HCT116 (cell line): ENCODE results near the gene C1orf53. TPM values are rescaled to one million over a fixed set of nuclear protein-coding genes. Genes with fewer than 3 reads are reported as not detected.

ENCODE experiments used
- ATAC-seq: fragments of 200-7000 bp; cut with Tn5 transposase; 2 replicates; pipeline ENCODE4 v1.9.1; 2020; ENCODE audit warnings: mild to moderate bottlenecking, moderate library complexity
- BruUV-seq: library from RNA; stranded (reverse); fragments of 400-500 nt; replicated peaks from 2 replicates; lab custom pipeline; 2021; lab: Mats Ljungman, UMichigan
- CTCF ChIA-PET: fragments of 300-600 bp; sonication (Branson Sonifier 250); formaldehyde crosslinking; loops from one replicate; lab custom pipeline; 2021; ENCODE audit warnings: antibody characterized with exemption; lab: Charles Lee
- POLR2A ChIA-PET: fragments of 300-600, 350-600 bp; sonication (Branson Sonifier 250); formaldehyde crosslinking; loops from one replicate; lab custom pipeline; 2021; ENCODE audit warnings: antibody characterized with exemption; lab: Charles Lee
- RAD21 ChIA-PET, 2 experiments: fragments of 300-600 bp; sonication (Branson Sonifier 250); formaldehyde crosslinking; loops; one replicate each; lab custom pipeline; 2023; ENCODE audit warnings: low total read pairs in 2 of 2; ENCODE audit not compliant: uncharacterized antibody in 2 of 2, unreplicated experiment in 2 of 2, low non-redundant PET in 1 of 2; lab: Charles Lee
- DNase-seq: peaks from one replicate; pipeline ENCODE4 v3.0.0-alpha.2; 2010; ENCODE audit warnings: low read depth, low spot score
- H2AFZ ChIP-seq: fragments of 200-600 bp; shearing (Covaris generic), sonication (generic); 2 replicates; pipeline ENCODE4 v1.6.1; 2017; ENCODE audit warnings: low read depth, mixed run types, mixed read lengths, antibody characterized with exemption, low read length; ENCODE audit not compliant: poor library complexity, severe bottlenecking
- H3K27ac ChIP-seq: 2 replicates; pipeline ENCODE4 v1.5.1; 2012; ENCODE audit warnings: low read depth, low read length
- H3K27me3 ChIP-seq: fragments of 200-600 bp; sonication (generic); 2 replicates; pipeline ENCODE4 v1.6.1; 2016; ENCODE audit warnings: mixed run types, low read length, mixed read lengths; ENCODE audit not compliant: insufficient read depth
- H3K36me3 ChIP-seq, 2 experiments: fragments of 200-500 bp in 1 of 2; fragments of 200-600 bp in 1 of 2; sonication (Bioruptor generic) in 1 of 2; sonication (generic) in 1 of 2; 2 replicates each; pipeline versions ENCODE4 v1.5.1 to v1.6.1; 2014 to 2016; ENCODE audit warnings: low read length in 2 of 2, inconsistent platforms in 1 of 2, mixed read lengths in 1 of 2, mixed run types in 1 of 2; ENCODE audit not compliant: insufficient read depth in 2 of 2, control insufficient read depth in 1 of 2
- H3K4me1 ChIP-seq, 2 experiments: fragments of 200-600 bp in 1 of 2; sonication (generic) in 1 of 2; 2 replicates each; pipeline versions ENCODE4 v1.5.1 to v1.6.1; 2012 to 2017; ENCODE audit warnings: low read length in 2 of 2, inconsistent platforms in 1 of 2, mild to moderate bottlenecking in 1 of 2, mixed read lengths in 1 of 2, mixed run types in 1 of 2, moderate library complexity in 1 of 2; ENCODE audit not compliant: insufficient read depth in 2 of 2, control insufficient read depth in 1 of 2
- H3K4me2 ChIP-seq: fragments of 200-600 bp; sonication (generic); 2 replicates; pipeline ENCODE4 v1.6.1; 2017; ENCODE audit warnings: mixed run types, low read length, mixed read lengths
- H3K4me3 ChIP-seq, 2 experiments: fragments of 200-600 bp in 1 of 2; sonication (generic) in 1 of 2; replicated peaks in 1 of 2; 2 replicates each; pipeline ENCODE4 v1.5.1; 2011 to 2016; ENCODE audit warnings: low read length in 2 of 2, control low read depth in 1 of 2, low read depth in 1 of 2, mild to moderate bottlenecking in 1 of 2, mixed read lengths in 1 of 2, mixed run types in 1 of 2
- H3K79me2 ChIP-seq: fragments of 200-600 bp; sonication (generic); 2 replicates; pipeline ENCODE4 v1.6.1; 2017; ENCODE audit warnings: mild to moderate bottlenecking, mixed run types, low read length, moderate library complexity, mixed read lengths; ENCODE audit not compliant: insufficient read depth
- H3K9ac ChIP-seq: fragments of 200-600 bp; sonication (generic); 2 replicates; pipeline ENCODE4 v1.6.1; 2016; ENCODE audit warnings: low read length, mixed read lengths
- H3K9me2 ChIP-seq: fragments of 200-600 bp; sonication (generic), shearing (Covaris generic); 2 replicates; pipeline ENCODE4 v1.6.1; 2017; ENCODE audit warnings: mixed run types, mild to moderate bottlenecking, moderate library complexity; ENCODE audit not compliant: insufficient read depth
- H3K9me3 ChIP-seq, 2 experiments: fragments of 200-500 bp in 1 of 2; fragments of 200-600 bp in 1 of 2; sonication (Bioruptor generic) in 1 of 2; sonication (generic) in 1 of 2; 2 replicates each; pipeline ENCODE4 v1.6.1; 2014 to 2017; ENCODE audit warnings: low read length in 2 of 2, mixed read lengths in 2 of 2, inconsistent platforms in 1 of 2, low read depth in 1 of 2, mild to moderate bottlenecking in 1 of 2, mixed run types in 1 of 2, moderate library complexity in 1 of 2; ENCODE audit not compliant: control insufficient read depth in 1 of 2, insufficient read depth in 1 of 2
- H4K20me1 ChIP-seq: fragments of 200-600 bp; sonication (generic), shearing (Covaris generic); 2 replicates; pipeline ENCODE4 v1.6.1; 2017; ENCODE audit warnings: mixed run types, mild to moderate bottlenecking, moderate library complexity; ENCODE audit not compliant: insufficient read depth
- EGR1 ChIP-seq: IDR thresholded peaks from 2 replicates; pipeline ENCODE4 v1.6.1; 2012; ENCODE audit warnings: low read depth
- EZH2 ChIP-seq: fragments of 200-600 bp; sonication (generic); IDR thresholded peaks from 2 replicates; pipeline ENCODE4 v1.6.1; 2017; ENCODE audit warnings: antibody characterized with exemption, mixed run types
- EZH2phosphoT487 ChIP-seq: fragments of 200-600 bp; IDR thresholded peaks from 2 replicates; pipeline ENCODE4 v1.6.1; 2018; ENCODE audit warnings: antibody characterized with exemption, borderline replicate concordance
- FOSL1 ChIP-seq: IDR thresholded peaks from 2 replicates; pipeline ENCODE4 v1.6.1; 2012; ENCODE audit warnings: low read depth
- POLR2A ChIP-seq: IDR thresholded peaks from 2 replicates; pipeline ENCODE4 v1.7.0; 2011; ENCODE audit warnings: borderline replicate concordance; ENCODE audit not compliant: insufficient read depth, insufficient read length; ENCODE audit errors: extremely low read depth
- POLR2AphosphoS5 ChIP-seq: IDR thresholded peaks from 2 replicates; pipeline ENCODE4 v1.6.1; 2011; ENCODE audit warnings: mild to moderate bottlenecking, low read depth, low read length, moderate library complexity
- SIN3A ChIP-seq: IDR thresholded peaks from 2 replicates; pipeline ENCODE4 v1.6.1; 2012; ENCODE audit warnings: low read depth
- SP1 ChIP-seq: IDR thresholded peaks from 2 replicates; pipeline ENCODE4 v1.6.1; 2012; ENCODE audit warnings: low read depth
- SRF ChIP-seq: IDR thresholded peaks from 2 replicates; pipeline ENCODE4 v1.6.1; 2012; ENCODE audit warnings: low read depth
- TCF7L2 ChIP-seq: IDR thresholded peaks from 2 replicates; pipeline ENCODE4 v1.7.0; 2011; ENCODE audit warnings: borderline replicate concordance, inconsistent platforms; ENCODE audit not compliant: insufficient read depth, insufficient read length; ENCODE audit errors: extremely low read depth
- YY1 ChIP-seq: IDR thresholded peaks from 2 replicates; pipeline ENCODE4 v1.6.1; 2011; ENCODE audit warnings: low read length, low read depth, moderate library complexity, mild to moderate bottlenecking; ENCODE audit not compliant: insufficient replicate concordance; ENCODE audit errors: extremely low read depth
- intact Hi-C: fragments of 100-400 bp; cut with micrococcal nuclease; formaldehyde crosslinking; loops from 2 replicates; pipeline ENCODE4 v1.10.0; 2022
- total RNA-seq: library from RNA; stranded (reverse); gene quantifications from one replicate; pipeline ENCODE4 v1.2.1, GENCODE V29; 2021; ENCODE audit not compliant: unreplicated experiment
- TF ChIP-seq, protein P1 (sequence below): IDR thresholded peaks from 2 replicates; pipeline ENCODE4 v1.6.1; 2012
- TF ChIP-seq, protein P2 (sequence below), 3 experiments: fragments of 200-600 bp in 1 of 3; sonication (generic) in 1 of 3; IDR thresholded peaks in 2 of 3; conservative IDR thresholded peaks in 1 of 3; 2 replicates each; pipeline ENCODE4 v1.5.1; 2012 to 2017; ENCODE audit warnings: low read depth in 2 of 3, low read length in 2 of 3, antibody characterized with exemption in 1 of 3, borderline replicate concordance in 1 of 3, control low read depth in 1 of 3, mild to moderate bottlenecking in 1 of 3, mixed read lengths in 1 of 3, mixed run types in 1 of 3, moderate library complexity in 1 of 3; ENCODE audit not compliant: insufficient read depth in 1 of 3

The C1orf53 gene
- total RNA-seq, 1 experiment from 2014 or later: 4.2 TPM

DNA sequence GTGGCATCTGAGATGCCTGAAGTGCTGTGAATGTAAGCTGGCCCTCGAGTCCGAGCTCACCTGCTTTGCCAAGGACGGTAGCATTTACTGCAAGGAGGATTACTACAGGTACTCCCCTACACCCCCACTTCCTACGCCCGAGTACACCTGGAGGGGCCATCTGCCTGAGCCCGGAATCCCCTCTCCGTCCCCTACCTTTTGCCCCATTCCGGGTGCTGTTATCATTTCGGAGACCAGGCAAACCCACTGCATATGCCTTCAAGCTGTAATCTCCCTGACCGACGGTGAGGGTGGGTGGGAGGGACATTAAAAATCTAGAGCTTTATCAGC, 17.6 kb downstream of the C1orf53 start (continued):
- TF ChIP-seq, protein P1, sequence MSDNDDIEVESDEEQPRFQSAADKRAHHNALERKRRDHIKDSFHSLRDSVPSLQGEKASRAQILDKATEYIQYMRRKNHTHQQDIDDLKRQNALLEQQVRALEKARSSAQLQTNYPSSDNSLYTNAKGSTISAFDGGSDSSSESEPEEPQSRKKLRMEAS: no peak
- TF ChIP-seq FOSL1: no peak
- no peak for TF ChIP-seq EZH2phosphoT487
- no peak for TF ChIP-seq SP1
- no peak for TF ChIP-seq EGR1
- TF ChIP-seq, protein P2, sequence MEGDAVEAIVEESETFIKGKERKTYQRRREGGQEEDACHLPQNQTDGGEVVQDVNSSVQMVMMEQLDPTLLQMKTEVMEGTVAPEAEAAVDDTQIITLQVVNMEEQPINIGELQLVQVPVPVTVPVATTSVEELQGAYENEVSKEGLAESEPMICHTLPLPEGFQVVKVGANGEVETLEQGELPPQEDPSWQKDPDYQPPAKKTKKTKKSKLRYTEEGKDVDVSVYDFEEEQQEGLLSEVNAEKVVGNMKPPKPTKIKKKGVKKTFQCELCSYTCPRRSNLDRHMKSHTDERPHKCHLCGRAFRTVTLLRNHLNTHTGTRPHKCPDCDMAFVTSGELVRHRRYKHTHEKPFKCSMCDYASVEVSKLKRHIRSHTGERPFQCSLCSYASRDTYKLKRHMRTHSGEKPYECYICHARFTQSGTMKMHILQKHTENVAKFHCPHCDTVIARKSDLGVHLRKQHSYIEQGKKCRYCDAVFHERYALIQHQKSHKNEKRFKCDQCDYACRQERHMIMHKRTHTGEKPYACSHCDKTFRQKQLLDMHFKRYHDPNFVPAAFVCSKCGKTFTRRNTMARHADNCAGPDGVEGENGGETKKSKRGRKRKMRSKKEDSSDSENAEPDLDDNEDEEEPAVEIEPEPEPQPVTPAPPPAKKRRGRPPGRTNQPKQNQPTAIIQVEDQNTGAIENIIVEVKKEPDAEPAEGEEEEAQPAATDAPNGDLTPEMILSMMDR (IDR thresholded peaks at IDR 0.05 in 2 of 3, conservative IDR thresholded peaks at IDR 0.05 in 1 of 3; ENCODE audit: borderline replicate concordance in 1 of 3, insufficient read depth in 1 of 3, low read depth in 2 of 3, low read length in 2 of 3): no peak
- TF ChIP-seq SIN3A: no peak
- no peak for TF ChIP-seq POLR2AphosphoS5
- no peak for TF ChIP-seq YY1
- TF ChIP-seq TCF7L2: no peak

DNA sequence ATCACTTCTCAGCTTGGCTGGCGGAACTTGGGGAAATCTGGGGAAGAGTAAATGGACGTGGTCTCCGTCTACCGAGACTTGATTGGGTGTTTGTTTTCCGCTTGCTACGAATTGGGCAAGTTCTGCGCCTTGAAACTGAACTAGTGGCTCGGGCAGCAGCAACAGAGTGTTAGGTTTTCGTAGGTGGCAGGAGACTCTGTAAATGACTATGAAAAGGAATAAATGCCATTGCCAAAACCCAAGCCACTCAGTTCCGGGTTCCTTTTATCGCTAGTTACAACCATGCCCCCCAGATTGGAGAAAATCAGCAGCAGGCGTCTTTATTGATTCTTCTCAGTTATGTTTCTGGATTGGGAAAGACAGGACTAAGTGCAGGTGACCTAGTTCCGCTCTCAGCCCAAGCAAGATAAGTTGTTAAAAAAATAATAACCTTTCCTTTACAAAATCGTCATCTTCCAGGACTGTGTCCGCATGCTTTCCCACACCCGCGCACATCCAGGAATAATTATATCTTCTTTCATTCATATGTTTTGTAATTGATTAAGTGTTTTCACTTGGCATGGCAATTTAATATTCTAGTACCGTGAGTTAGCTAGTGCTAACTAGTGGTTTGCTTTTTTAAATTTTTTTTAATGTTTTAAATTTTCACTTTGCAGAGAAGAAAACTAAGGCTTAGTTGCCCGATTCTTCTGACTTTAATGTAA, 18.1 kb downstream of the C1orf53 start:
- Histone ChIP-seq H3K27me3 (no peaks in the 10 kb centered on the region), H3K4me1 (peaks cover 1 to 11% of the 10 kb centered on the region in 2 experiments; a peak in 3 of 4 replicates), H3K9ac (no peak overlapping the region), H3K36me3 (no peaks in the 10 kb centered on the region), H3K27ac (no peak overlapping the region), H3K9me3 (no peaks in the 10 kb centered on the region), H3K9me2 (no peaks in the 10 kb centered on the region), H3K4me2 (no peak overlapping the region), H3K79me2 (no peaks in the 10 kb centered on the region), H3K4me3 (no peak overlapping the region), H4K20me1 (no peaks in the 10 kb centered on the region), H2AFZ (no peak overlapping the region)
- ATAC-seq (no peak), DNase-seq (no peak)
- BruUV-seq: no TSS peak
- intact Hi-C loops: loop anchor here (10.0 kb wide), 2 partner anchors 544 to 764 kb away; no protein-coding TSS in a partner anchor
- TF ChIP-seq EZH2 (no peak), TCF7L2 (no peak), POLR2AphosphoS5 (no peak), POLR2A (no peak), SRF (no peak)
- TF ChIP-seq, protein P2 (IDR thresholded peaks at IDR 0.05 in 2 of 3, conservative IDR thresholded peaks at IDR 0.05 in 1 of 3; ENCODE audit: borderline replicate concordance in 1 of 3, insufficient read depth in 1 of 3, low read depth in 2 of 3, low read length in 2 of 3): no peak
- CTCF ChIA-PET: no interaction called here
- POLR2A ChIA-PET: no interaction called here
- RAD21 ChIA-PET: no interaction called here
